Measurements from ENCODE around the gene LTA4H. TPM values are rescaled to one million over a fixed set of nuclear protein-coding genes. Genes with fewer than 3 reads are reported as not detected.

LTA4H gene
- total RNA-seq (10 to 100 TPM; 24.7 to 57.1 (median 36.3) TPM), polyA plus RNA-seq (10 to 100 TPM; 20.0 to 26.9 TPM)

- H3K9me3 ChIP-seq, result no peaks in the 10 kb centered on the region
- WGBS, 2 donors, result 0 to 1% methylated on average over 51 to 55 of the region's 55 CpGs
- TF ChIP-seq, protein P1, sequence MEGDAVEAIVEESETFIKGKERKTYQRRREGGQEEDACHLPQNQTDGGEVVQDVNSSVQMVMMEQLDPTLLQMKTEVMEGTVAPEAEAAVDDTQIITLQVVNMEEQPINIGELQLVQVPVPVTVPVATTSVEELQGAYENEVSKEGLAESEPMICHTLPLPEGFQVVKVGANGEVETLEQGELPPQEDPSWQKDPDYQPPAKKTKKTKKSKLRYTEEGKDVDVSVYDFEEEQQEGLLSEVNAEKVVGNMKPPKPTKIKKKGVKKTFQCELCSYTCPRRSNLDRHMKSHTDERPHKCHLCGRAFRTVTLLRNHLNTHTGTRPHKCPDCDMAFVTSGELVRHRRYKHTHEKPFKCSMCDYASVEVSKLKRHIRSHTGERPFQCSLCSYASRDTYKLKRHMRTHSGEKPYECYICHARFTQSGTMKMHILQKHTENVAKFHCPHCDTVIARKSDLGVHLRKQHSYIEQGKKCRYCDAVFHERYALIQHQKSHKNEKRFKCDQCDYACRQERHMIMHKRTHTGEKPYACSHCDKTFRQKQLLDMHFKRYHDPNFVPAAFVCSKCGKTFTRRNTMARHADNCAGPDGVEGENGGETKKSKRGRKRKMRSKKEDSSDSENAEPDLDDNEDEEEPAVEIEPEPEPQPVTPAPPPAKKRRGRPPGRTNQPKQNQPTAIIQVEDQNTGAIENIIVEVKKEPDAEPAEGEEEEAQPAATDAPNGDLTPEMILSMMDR (IDR thresholded peaks at IDR 0.05), result no peak
- DNase-seq (peak; percentile 89 to 98 (median 96)), FAIRE-seq (peak; percentile 5), ATAC-seq (peak; percentile 96 to 98 (median 96))
- H3K4me1 ChIP-seq, result peaks cover 5 to 20% (median 14%) of the 10 kb centered on the region in 3 donors
- H3K27ac ChIP-seq, result peak within 1 kb of the TSS; percentile 30 to 83 (median 62)
- H3K4me3 ChIP-seq, result peak within 1 kb of the TSS; percentile 51 to 90 (median 82)
- H3K36me3 ChIP-seq, result no peaks in the 10 kb centered on the region
- intact Hi-C loops (cut with DNase I), result no loop called here
- H3K27me3 ChIP-seq, result no peaks in the 10 kb centered on the region
Measured at GRCh38 chr12:96035283-96036236, at the start of gene LTA4H. Gene LTA4H (minus strand): TSS chr12:96035587. CDS start chr12:96035519, 68 bp downstream.

- no peak overlapping the region for H3K27ac ChIP-seq
- intact Hi-C loops (cut with DNase I), result no loop called here
- no peaks in the 10 kb centered on the region for H3K4me1 ChIP-seq
- no peaks in the 10 kb centered on the region for H3K27me3 ChIP-seq
- no peak for DNase-seq
- H3K9me3 ChIP-seq, result no peaks in the 10 kb centered on the region
- 90 to 93% methylated on average over 2 of the region's 2 CpGs for WGBS, 2 donors
- no peak for ATAC-seq
- FAIRE-seq, result no peak
- no peak overlapping the region for H3K4me3 ChIP-seq
- no peaks in the 10 kb centered on the region for H3K36me3 ChIP-seq
- TF ChIP-seq, protein P1 (IDR thresholded peaks at IDR 0.05), result no peak
Measured at GRCh38 chr12:96084624-96085023, 49.2 kb upstream of the LTA4H start.

DNA sequence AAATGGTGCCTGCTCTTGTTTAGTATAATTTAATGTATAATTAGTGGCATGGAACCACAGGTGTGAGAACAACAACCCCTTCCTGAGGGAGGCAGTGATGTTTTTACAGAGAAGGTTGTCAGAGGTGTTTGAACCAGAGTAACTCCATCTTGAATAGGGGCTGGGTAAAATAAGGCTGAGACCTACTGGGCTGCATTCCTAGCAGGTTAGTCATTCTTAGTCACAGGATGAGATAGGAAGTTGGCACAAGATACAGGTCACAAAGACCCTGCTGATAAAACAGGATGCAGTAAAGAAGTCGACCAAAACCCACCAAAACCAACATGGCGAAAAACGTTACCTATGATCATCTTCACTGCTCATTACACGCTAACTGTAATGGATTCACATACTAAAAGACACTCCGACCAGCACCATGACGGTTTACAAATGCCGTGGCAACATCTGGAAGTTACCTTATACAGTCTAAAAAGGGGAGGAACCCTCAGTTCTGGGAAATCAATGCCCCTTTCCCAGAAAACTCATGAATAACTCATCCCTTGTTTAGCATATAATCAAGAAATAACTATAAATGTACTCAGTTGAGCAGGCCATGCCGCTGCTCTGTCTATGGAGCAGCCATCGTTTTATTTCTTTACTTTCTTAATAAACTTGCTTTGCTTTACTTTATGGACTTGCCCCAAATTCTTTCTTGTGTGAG is 47.8 kb upstream of the LTA4H start:
- TF ChIP-seq, protein P1 (IDR thresholded peaks at IDR 0.05), result no peak
- Histone ChIP-seq H3K4me1 (no peaks in the 10 kb centered on the region), H3K4me3 (no peak overlapping the region), H3K9me3 (no peaks in the 10 kb centered on the region), H3K27ac (no peak overlapping the region), H3K27me3 (no peaks in the 10 kb centered on the region), H3K36me3 (no peaks in the 10 kb centered on the region)
- no peak for ATAC-seq
- FAIRE-seq, result no peak
- no peak for DNase-seq
- 85 to 88% methylated on average over 9 of the region's 9 CpGs for WGBS, 2 donors
- intact Hi-C loops (cut with DNase I), result no loop called here

DNA sequence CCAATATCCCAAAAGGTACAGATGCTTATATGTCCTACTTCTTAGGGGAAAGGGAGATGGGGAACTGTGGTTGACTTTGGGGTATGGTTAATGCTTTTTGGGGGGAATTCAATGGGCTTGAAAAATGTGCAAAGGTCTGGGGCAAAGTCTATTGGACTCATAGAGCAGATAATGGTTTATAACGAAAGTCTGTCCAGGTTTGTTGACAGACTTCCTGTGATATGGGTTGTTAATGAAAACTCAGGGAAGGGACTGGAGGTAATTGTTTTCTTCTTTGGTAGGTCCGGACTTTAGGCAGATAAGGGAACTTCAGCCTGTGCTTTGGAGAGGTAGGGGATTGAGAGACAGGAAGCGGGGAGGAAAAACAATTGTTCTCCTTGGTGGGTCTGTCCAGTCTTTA is 46.2 kb upstream of the LTA4H start:
- H3K4me1 ChIP-seq, result no peaks in the 10 kb centered on the region
- ATAC-seq (no peak), DNase-seq (no peak), FAIRE-seq (no peak)
- TF ChIP-seq, protein P1 (IDR thresholded peaks at IDR 0.05), result no peak
- 63 to 66% methylated on average over 3 of the region's 3 CpGs for WGBS, 2 donors
- no peaks in the 10 kb centered on the region for H3K27me3 ChIP-seq
- H3K9me3 ChIP-seq, result no peaks in the 10 kb centered on the region
- H3K4me3 ChIP-seq, result no peak overlapping the region
- intact Hi-C loops (cut with DNase I), result no loop called here
- no peak overlapping the region for H3K27ac ChIP-seq
- no peaks in the 10 kb centered on the region for H3K36me3 ChIP-seq

All from pancreas (tissue), 10 donors.